Stimulated activated CD4-positive, alpha-beta T cell treated with anti-CD3 and anti-CD28 coated beads, TNF-alpha, amount 100 ng/mL, for 4 hours (primary cell): ENCODE measurements around the gene AFAP1L2.

Experiments used
- DNase-seq, 3 experiments: peaks; one replicate each; pipeline ENCODE4 v3.0.0-alpha.2; 2020; ENCODE audit warnings: low read depth in 3 of 3

Gene AFAP1L2

DNA sequence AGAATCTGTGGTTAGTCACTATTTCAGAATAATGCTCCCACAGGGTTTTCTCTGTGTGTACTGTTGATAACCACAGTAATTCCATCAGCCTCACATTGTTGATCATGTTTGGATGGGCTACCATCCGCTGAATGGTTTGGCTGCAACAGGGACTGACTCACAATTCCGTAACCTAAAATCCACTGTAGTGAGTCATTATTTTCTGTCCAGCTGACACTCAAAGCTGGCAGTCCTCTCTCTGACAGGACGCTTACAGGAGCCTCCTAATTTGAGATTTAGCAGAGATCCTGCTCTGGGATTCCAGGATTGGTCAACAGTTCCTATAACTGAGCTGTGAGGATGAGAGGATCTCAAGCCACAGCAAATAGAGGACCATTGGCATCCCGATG lies 132.5 kb downstream of the AFAP1L2 start:
- no peak for DNase-seq

DNA sequence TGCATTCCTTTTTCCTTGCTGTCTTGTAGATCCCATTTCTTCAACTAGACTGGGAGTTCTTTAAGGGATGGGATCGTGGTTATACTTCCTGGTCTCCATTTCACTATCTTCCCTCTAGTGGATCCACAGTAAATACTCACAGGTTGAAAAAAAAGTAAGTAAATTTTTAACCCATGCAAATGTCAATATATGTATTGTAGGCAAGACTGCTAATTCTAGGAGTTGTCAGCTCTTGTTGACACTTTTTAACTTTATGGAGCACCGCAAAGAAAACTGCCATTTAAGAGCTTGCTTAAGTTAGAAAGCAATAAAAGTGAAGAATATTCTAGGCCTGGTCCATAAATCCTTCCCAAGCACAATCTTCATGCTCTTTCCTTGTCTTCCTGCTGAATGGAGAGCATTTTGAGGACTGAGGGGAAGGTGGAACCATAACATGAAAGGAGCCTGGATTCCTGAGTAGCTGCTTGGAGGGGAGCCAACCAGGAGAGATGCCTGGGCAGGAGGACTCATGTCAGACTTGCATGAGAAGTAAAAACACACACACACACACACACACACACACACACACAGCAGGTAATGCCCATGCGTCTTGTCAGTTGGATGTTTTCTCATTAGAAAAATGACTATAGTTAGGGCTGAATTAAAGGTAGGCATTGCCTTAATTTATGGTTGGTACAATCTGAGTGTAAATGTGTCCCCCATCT lies 133.1 kb downstream of the AFAP1L2 start:
- no peak for DNase-seq

GRCh38 chr10:114266521-114266920 lies 137.8 kb downstream of the AFAP1L2 start:
- DNase-seq, result no peak

DNA sequence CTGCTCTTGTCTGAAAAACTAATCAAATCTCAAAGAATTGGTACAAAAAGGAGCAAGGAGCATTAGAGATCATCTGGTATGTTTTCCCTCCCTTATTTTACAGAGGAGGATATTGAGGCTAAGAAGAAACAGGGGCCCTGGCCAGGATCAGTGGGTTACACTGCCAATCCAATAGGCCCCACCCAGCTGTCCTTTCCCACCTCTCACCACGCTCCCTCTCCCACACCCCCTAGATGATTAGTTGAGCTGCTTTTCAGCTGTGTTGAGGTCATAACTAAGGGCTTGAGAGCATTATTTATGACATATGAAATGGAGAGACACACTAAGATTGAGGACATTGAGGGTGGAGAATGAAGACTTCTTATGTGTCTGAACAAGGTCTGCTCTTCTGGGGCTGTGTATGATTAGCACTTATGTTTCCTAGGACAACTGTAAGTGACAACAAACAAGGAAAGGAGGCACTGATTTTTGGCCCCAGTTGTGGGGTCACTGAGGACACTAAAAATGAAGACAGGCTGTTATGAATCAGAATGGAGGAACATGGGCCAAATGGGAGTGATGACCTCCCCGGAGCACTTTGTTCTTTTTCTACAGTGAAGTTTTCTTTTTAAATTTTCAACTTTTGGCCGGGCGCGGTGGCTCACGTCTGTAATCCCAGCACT lies 138.8 kb downstream of the AFAP1L2 start:
- DNase-seq, result no peak

- no peak for DNase-seq
Observed at GRCh38 chr10:114262496-114262895, 141.8 kb downstream of the AFAP1L2 start.

DNA sequence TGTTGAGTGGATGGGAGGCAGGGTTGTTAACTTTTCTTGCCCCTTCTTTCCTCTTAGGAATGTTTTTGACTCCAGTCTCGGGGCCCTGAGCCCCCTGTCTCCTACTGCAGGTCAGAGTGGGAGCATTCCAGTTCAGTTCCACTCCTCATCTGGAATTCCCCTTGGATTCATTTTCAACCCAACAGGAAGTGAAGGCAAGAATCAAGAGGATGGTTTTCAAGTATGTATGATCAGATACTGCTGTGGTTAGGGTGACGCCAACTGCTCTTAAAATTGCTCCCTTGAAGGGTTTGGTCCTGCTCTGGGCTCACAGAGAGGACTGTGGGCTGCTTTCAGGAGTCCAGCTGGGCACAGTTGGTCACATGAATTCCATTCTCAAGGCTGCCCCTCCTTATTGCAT lies 143.2 kb downstream of the AFAP1L2 start:
- no peak for DNase-seq

- DNase-seq, result no peak
Observed at GRCh38 chr10:114260366-114260765, 143.9 kb downstream of the AFAP1L2 start.

GRCh38 chr10:114259824-114260223 lies 144.5 kb downstream of the AFAP1L2 start:
- DNase-seq, result no peak

GRCh38 chr10:114258274-114258840 lies 145.9 kb downstream of the AFAP1L2 start:
- DNase-seq, result no peak

- no peak for DNase-seq
Observed at GRCh38 chr10:114257498-114257897, 146.8 kb downstream of the AFAP1L2 start.

GRCh38 chr10:114256822-114257221 lies 147.5 kb downstream of the AFAP1L2 start:
- DNase-seq, result no peak

- no peak for DNase-seq
Observed at GRCh38 chr10:114256008-114256765, 148.1 kb downstream of the AFAP1L2 start.

- DNase-seq, result no peak
Observed at GRCh38 chr10:114255227-114255626, 149.1 kb downstream of the AFAP1L2 start.

DNA sequence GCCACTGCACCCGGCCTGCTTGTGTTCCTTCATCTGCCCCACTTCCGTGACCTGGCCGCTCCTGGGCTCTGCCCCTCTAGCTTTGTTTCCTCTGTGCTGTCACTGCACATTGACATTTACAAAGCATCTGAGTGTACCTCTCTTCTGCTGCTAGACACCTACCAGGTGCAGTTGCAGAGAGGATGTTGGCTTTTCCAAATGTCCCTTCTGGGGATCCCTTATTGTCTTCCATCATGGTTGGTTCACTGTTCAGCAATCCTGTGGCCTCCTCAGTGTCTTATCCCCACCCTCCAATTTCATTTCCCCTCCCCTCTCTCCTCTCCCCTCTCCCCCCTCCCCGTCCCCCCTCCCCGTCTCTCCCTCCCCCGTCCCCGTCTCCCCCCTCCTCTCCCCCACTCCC lies 151.4 kb downstream of the AFAP1L2 start:
- DNase-seq, result no peak

DNA sequence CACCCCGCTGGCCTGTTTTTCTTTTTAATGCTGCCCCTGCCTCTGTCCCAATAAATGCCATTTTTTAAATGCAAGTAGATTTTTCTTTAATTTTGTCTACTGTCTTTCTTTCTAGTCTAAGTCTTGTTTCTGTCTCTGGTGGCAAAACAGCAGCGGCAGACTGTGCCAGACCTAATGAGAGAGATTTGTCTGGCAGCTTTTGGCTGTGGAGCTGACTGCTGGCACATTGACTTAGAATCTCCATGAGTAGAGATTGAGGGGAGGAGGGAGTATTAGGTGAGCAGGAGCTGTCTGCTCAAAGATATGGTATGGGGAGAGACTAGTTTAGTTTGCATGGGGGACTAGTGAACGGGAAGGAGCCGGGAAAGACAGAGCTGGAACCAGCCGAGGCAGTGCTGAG lies 152.2 kb downstream of the AFAP1L2 start:
- DNase-seq, result no peak

GRCh38 chr10:114250716-114251115 lies 153.6 kb downstream of the AFAP1L2 start:
- DNase-seq, result no peak

GRCh38 chr10:114250236-114250635 lies 154.1 kb downstream of the AFAP1L2 start:
- DNase-seq, result no peak

DNA sequence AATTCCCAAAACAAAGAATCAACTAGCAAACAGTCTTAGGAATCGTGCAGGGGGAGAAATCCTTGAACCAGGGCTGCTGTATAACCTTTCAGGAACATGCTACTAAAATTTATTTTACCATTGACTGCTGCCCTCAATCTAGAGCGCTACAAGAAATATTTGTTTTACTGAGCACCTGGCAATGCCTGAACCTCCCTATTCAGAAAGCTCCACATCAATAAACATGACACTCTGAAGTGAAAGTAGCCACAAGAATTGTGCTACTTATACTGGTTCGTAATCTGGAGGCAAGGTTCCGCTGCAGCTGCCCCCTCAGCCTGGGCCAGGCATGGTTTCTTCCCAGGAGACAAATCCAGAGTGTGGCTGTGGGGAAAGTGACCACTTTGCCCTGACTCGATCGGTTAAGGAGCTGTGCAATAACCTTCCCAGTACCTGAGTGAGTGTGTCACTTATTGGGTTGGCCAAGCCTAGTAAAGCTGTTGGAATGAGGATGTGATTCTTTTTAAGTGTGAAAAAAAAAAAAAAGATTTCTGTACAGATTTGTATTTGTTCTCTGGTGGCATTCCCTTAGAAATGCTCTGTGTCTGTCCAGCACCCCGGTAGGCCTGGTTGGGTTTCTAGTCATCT lies 157.5 kb downstream of the AFAP1L2 start:
- no peak for DNase-seq

DNA sequence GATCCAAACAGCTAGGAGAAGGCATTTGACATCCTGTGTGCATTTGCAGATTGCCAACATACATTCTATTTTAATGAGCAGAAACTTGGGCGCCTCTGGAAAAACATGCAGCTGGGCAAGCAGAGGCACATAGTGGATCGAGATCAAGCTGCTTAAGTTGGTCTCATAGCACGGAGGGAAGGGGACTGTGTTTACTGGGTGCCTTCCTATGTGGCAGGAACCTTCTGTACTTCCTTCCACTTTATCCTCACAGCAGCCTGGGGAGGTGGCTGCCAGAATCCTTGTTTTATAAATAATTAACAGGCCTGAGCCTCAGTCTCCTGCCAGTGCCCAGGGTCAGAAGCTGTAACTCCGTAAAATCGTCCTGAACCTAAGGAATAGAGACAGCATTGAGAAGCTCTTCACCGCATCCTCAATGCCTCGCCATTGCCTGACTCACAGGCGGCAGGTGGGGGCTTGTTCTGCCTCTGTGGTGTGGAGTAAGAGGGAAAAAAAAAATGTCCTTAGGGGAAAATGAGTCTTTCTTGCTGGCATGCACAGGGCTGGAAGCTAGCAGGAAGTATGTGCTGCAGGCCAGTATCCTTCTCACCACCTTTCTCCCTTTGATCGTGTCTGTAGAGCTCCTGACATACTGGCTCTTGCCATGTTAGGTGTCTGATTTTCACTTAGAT lies 159.0 kb downstream of the AFAP1L2 start:
- DNase-seq, result no peak
